Measurements from ENCODE around the gene MAN2C1.

The MAN2C1 gene

DNA sequence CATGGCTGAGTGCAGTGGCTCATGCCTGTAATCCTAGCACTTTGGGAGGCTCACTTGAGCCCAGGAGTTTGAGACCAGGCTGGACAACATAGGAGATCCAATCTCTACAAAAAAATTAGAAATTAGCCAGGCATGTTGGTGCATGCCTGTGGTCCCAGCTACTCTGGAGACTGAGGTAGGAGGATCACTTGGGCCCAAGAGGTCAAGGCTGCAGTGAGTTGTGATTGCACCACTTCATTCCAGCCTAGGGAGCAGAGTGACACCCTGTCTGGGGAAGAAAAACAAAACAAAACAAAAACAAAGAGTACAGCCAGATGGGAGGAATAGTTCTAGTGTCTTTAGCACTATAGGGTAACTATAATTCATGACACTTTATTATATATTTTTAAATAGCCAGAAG is 58.7 kb downstream of the MAN2C1 start:
- no peak overlapping the region for H3K27ac ChIP-seq (ENCODE audit: poor library complexity, severe bottlenecking)
- TF ChIP-seq, protein P1, sequence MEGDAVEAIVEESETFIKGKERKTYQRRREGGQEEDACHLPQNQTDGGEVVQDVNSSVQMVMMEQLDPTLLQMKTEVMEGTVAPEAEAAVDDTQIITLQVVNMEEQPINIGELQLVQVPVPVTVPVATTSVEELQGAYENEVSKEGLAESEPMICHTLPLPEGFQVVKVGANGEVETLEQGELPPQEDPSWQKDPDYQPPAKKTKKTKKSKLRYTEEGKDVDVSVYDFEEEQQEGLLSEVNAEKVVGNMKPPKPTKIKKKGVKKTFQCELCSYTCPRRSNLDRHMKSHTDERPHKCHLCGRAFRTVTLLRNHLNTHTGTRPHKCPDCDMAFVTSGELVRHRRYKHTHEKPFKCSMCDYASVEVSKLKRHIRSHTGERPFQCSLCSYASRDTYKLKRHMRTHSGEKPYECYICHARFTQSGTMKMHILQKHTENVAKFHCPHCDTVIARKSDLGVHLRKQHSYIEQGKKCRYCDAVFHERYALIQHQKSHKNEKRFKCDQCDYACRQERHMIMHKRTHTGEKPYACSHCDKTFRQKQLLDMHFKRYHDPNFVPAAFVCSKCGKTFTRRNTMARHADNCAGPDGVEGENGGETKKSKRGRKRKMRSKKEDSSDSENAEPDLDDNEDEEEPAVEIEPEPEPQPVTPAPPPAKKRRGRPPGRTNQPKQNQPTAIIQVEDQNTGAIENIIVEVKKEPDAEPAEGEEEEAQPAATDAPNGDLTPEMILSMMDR (IDR thresholded peaks at IDR 0.05; ENCODE audit: poor library complexity, severe bottlenecking) = no peak

DNA sequence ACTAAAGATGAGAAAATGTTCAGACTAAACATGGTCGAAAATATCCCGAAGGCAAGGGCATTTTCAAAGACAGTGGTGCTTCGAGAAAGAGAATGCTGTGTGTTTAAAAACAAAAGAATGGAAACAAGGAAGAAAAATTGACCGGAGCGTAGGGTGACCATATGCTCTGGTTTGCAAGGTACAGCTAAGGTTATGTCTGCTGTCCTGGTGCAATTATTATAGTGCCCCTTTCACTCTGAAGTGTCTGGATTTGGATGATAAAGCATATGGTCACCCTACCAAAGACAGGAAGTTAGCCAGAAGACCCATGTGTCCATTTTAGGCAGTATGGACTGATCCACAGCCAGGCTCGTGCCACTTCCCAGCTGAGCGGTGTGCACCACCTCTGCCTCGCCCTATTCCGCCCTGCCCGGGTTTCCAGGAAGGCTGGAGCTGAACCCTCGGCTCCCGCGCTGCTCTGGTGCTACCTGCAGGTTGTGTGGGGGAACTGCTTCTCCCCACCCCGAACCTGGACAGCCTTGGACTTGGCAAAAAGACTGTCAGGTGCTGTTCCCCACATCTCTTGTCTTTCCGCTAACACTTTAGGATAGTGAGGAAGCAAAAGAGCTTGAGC is 60.5 kb downstream of the MAN2C1 start:
- H3K27ac ChIP-seq (ENCODE audit: poor library complexity, severe bottlenecking) = no peak overlapping the region
- H3K27me3 ChIP-seq (ENCODE audit: insufficient read depth, poor library complexity, severe bottlenecking) = peaks cover 12% of the 10 kb centered on the region
- no peaks in the 10 kb centered on the region for H3K9me3 ChIP-seq (ENCODE audit: severe bottlenecking)
- H3K4me1 ChIP-seq (ENCODE audit: insufficient read depth, poor library complexity, severe bottlenecking) = no peaks in the 10 kb centered on the region
- ATAC-seq (ENCODE audit: low read depth) = peak; percentile 93
- TF ChIP-seq, protein P1 (IDR thresholded peaks at IDR 0.05; ENCODE audit: poor library complexity, severe bottlenecking) = peak; percentile 68
- H3K36me3 ChIP-seq (ENCODE audit: low read depth) = no peaks in the 10 kb centered on the region
- H3K4me3 ChIP-seq (ENCODE audit: severe bottlenecking) = no peak overlapping the region
- DNase-seq (ENCODE audit: low spot score) = peak; percentile 82

More for the DNA sequence above, 58.7 kb downstream of the MAN2C1 start:
- no peak for ATAC-seq (ENCODE audit: low read depth)
- H3K4me1 ChIP-seq (ENCODE audit: insufficient read depth, poor library complexity, severe bottlenecking) = no peaks in the 10 kb centered on the region
- H3K4me3 ChIP-seq (ENCODE audit: severe bottlenecking) = no peak overlapping the region
- H3K9me3 ChIP-seq (ENCODE audit: severe bottlenecking) = no peaks in the 10 kb centered on the region
- peaks cover 2% of the 10 kb centered on the region for H3K27me3 ChIP-seq (ENCODE audit: insufficient read depth, poor library complexity, severe bottlenecking)
- no peak for DNase-seq (ENCODE audit: low spot score)
- H3K36me3 ChIP-seq (ENCODE audit: low read depth) = no peaks in the 10 kb centered on the region

DNA sequence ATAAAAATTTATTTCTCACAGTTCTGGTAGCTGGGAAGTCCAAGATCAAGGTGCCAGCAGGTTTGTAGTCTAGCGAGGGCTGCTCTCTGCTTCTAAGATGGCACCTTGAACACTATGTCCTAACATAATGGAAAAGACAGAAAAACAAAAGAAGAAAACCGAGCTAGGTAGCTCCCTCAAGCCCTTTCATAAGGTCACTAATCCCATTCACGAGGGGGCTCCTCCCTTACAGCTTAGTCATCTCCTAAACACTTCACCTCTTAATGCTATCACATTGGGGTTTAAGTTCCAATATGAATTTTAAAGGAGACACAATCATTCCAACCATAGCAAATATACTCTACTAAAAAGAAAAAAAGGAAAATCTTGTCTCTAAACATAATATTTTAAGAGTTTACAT is 62.2 kb downstream of the MAN2C1 start:
- TF ChIP-seq, protein P1 (IDR thresholded peaks at IDR 0.05; ENCODE audit: poor library complexity, severe bottlenecking) = no peak
- Histone ChIP-seq H3K9me3 (ENCODE audit: severe bottlenecking) (no peaks in the 10 kb centered on the region), H3K27me3 (ENCODE audit: insufficient read depth, poor library complexity, severe bottlenecking) (peaks cover 12% of the 10 kb centered on the region), H3K27ac (ENCODE audit: poor library complexity, severe bottlenecking) (no peak overlapping the region), H3K4me3 (ENCODE audit: severe bottlenecking) (no peak overlapping the region), H3K4me1 (ENCODE audit: insufficient read depth, poor library complexity, severe bottlenecking) (no peaks in the 10 kb centered on the region), H3K36me3 (ENCODE audit: low read depth) (no peaks in the 10 kb centered on the region)
- no peak for DNase-seq (ENCODE audit: low spot score)
- ATAC-seq (ENCODE audit: low read depth) = no peak
